Measurements from ENCODE around the gene CD52. TPM values are rescaled to one million over a fixed set of nuclear protein-coding genes. Genes with fewer than 3 reads are reported as not detected.

CD52 gene
- total RNA-seq, 1 experiment from 2014 or later, result 2.0 TPM

DNA sequence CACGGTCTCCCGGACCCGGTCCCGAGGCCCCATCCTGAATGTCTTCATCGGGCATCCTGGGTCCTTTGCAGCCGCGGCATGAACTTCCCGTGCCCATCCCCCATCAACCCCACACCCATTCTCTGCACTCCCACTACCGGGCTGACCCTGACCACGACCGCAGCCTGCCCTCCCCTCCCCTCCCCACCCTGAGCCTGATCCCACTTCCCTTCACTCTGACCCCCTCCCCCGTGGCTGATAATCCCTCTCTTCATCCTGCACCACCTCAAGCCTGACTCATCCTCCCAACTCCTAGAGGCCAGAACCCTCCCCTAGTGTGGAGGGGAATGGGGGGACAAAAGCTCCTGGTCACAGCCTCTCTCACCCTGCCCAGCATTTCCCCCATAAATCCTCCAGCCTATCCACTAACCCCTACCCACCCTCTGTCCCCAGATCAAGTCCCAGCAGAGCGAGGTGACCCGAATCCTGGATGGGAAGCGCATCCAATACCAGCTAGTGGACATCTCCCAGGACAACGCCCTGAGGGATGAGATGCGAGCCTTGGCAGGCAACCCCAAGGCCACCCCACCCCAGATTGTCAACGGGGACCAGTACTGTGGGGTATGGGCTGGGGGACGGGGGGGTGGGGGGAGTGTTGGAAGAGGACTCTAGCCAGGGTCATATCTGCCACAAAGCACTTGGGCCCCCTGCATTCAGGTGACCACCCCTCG, 37.3 kb upstream of the CD52 start:
- TF ChIP-seq YY1 (IDR thresholded peaks at IDR 0.05; ENCODE audit: extremely low read depth, insufficient replicate concordance, low read depth, low read length) (no peak), REST (IDR thresholded peaks at IDR 0.05; ENCODE audit: low read depth) (no peak), ZFX (IDR thresholded peaks at IDR 0.05) (no peak), TCF7L2 (IDR thresholded peaks at IDR 0.05; ENCODE audit: borderline replicate concordance, extremely low read depth, insufficient read depth, insufficient read length) (no peak), CEBPB (IDR thresholded peaks at IDR 0.05; ENCODE audit: low read depth) (no peak), ELF1 (IDR thresholded peaks at IDR 0.05; ENCODE audit: borderline replicate concordance, low read depth) (no peak), EZH2 (IDR thresholded peaks at IDR 0.05) (no peak), POLR2AphosphoS5 (IDR thresholded peaks at IDR 0.05; ENCODE audit: low read depth, low read length) (no peak), SIN3A (IDR thresholded peaks at IDR 0.05; ENCODE audit: low read depth) (no peak), SP1 (IDR thresholded peaks at IDR 0.05; ENCODE audit: low read depth) (no peak)
- TF ChIP-seq, protein P1, sequence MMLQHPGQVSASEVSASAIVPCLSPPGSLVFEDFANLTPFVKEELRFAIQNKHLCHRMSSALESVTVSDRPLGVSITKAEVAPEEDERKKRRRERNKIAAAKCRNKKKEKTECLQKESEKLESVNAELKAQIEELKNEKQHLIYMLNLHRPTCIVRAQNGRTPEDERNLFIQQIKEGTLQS (IDR thresholded peaks at IDR 0.05), result no peak
- Histone ChIP-seq H3K9ac (ENCODE audit: low read length) (peak overlapping the region; percentile 83), H3K27me3 (ENCODE audit: insufficient read depth, low read length) (no peaks in the 10 kb centered on the region), H3K36me3 (ENCODE audit: control insufficient read depth in 1 of 2, insufficient read depth in 2 of 2, low read length in 2 of 2) (peaks cover 13 to 20% of the 10 kb centered on the region in 2 experiments), H3K79me2 (ENCODE audit: insufficient read depth, low read length) (peaks cover 20% of the 10 kb centered on the region), H3K27ac (ENCODE audit: low read depth, low read length) (peak overlapping the region; percentile 81), H3K9me3 (ENCODE audit: control insufficient read depth in 1 of 2, insufficient read depth in 1 of 2, low read depth in 1 of 2, low read length in 2 of 2) (no peaks in the 10 kb centered on the region), H3K4me2 (ENCODE audit: low read length) (peak overlapping the region; percentile 97), H3K4me1 (ENCODE audit: control insufficient read depth in 1 of 2, insufficient read depth in 2 of 2, low read length in 2 of 2) (peaks cover 49 to 95% of the 10 kb centered on the region in 2 experiments), H3K9me2 (ENCODE audit: insufficient read depth) (no peaks in the 10 kb centered on the region), H3K4me3 (replicated peaks in 1 of 2; ENCODE audit: low read depth in 1 of 2, low read length in 2 of 2) (peak overlapping the region; percentile 74 to 76), H4K20me1 (ENCODE audit: insufficient read depth) (no peaks in the 10 kb centered on the region), H2AFZ (ENCODE audit: low read depth, low read length, poor library complexity, severe bottlenecking) (no peak overlapping the region)
- peak; percentile 3 for ATAC-seq
- ChIA-PET RAD21 (ENCODE audit: low non-redundant PET in 1 of 2, low total read pairs in 2 of 2, uncharacterized antibody in 2 of 2, unreplicated experiment in 2 of 2) (no interaction called here), CTCF (interaction anchor here (1.2 to 2.0 kb wide), 4 partner anchors 11 to 136 kb away, joined by 3 to 9 read pairs (median 6); no protein-coding TSS in a partner anchor), POLR2A (interaction anchor here (0.7 kb wide), 1 partner anchor 98 kb away, joined by 5 read pairs; no protein-coding TSS in a partner anchor)
- BruUV-seq (replicated peaks), result no TSS peak
- DNase-seq (ENCODE audit: low read depth, low spot score), result no peak
- intact Hi-C loops (cut with micrococcal nuclease), result no loop called here
